Activated naive CD4-positive, alpha-beta T cell treated with anti-CD3 and anti-CD28 coated beads for 36 hours (primary cell): ENCODE results near the gene TP53BP2. TPM values are rescaled to one million over a fixed set of nuclear protein-coding genes. Genes with fewer than 3 reads are reported as not detected.
A peak's percentile ranks its signal among the peaks of the same experiment; 100 is the strongest.
"Not testable (repeated sequence)": the region's sequence is repeated elsewhere in the genome, so short reads cannot be mapped to it uniquely, and the experiment has no call there.

Experiments used
- CTCF ChIA-PET: fragments of 350-600 bp; sonication (Branson Sonifier 250); formaldehyde crosslinking; loops from one replicate; lab custom pipeline; 2021; ENCODE audit warnings: antibody characterized with exemption; lab: Charles Lee
- DNase-seq: peaks from one replicate; pipeline ENCODE4 v3.0.0-alpha.2; 2020
- H3K27ac Mint-ChIP-seq: one replicate; pipeline ENCODE4 v1.8.0; 2021; ENCODE audit warnings: mild to moderate bottlenecking, mixed read lengths
- H3K27me3 Mint-ChIP-seq: one replicate; pipeline ENCODE4 v1.8.0; 2021; ENCODE audit warnings: low read depth, mixed read lengths
- H3K36me3 Mint-ChIP-seq: one replicate; pipeline ENCODE4 v1.8.0; 2021; ENCODE audit warnings: low read depth, mixed read lengths
- H3K4me1 Mint-ChIP-seq: one replicate; pipeline ENCODE4 v1.8.0; 2021; ENCODE audit warnings: low read depth, mixed read lengths
- H3K4me3 Mint-ChIP-seq: one replicate; pipeline ENCODE4 v1.8.0; 2021; ENCODE audit warnings: mild to moderate bottlenecking, moderate library complexity, mixed read lengths
- H3K9me3 Mint-ChIP-seq: one replicate; pipeline ENCODE4 v1.8.0; 2021; ENCODE audit warnings: mixed read lengths
- intact Hi-C: fragments of 100-400 bp; cut with micrococcal nuclease; formaldehyde crosslinking; loops from one replicate; pipeline ENCODE4 v1.15.1; 2023
- total RNA-seq, 2 experiments: library from RNA; stranded (reverse); gene quantifications; one replicate each; pipeline ENCODE4 v1.2.3, GENCODE V29; 2021

The TP53BP2 gene
- total RNA-seq, 2 experiments from 2014 or later: 40.8 to 44.2 TPM

DNA sequence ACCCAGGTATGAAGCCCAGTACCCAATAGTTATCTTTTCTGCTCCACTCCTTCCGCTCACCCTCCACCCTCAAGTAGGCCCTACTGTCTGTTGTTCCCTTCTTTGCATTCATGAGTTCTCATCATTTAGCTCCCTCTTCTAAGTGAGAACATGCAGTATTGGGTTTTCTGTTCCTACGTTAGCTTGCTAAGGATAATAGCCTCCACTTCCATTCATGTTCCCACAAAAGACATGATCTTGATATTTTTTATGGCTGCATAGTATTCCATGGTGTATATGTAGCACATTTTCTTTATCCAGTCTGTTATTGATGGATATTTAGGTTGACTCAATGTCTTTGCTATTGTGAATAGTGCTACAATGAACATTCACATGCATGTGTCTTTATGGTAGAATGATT lies 2.8 kb upstream of the TP53BP2 start:
- Mint-ChIP-seq H3K4me3 (no peak overlapping the region), H3K36me3 (peaks cover 5% of the 10 kb centered on the region), H3K4me1 (peaks cover 29% of the 10 kb centered on the region), H3K27me3 (peaks cover under 1% of the 10 kb centered on the region), H3K9me3 (peaks cover 3% of the 10 kb centered on the region), H3K27ac (no peak overlapping the region)
- no peak for DNase-seq
- CTCF ChIA-PET: no interaction called here
- intact Hi-C loops: loop anchor here (5.0 to 10.0 kb wide), 2 partner anchors 649 to 1854 kb away; no protein-coding TSS in a partner anchor

DNA sequence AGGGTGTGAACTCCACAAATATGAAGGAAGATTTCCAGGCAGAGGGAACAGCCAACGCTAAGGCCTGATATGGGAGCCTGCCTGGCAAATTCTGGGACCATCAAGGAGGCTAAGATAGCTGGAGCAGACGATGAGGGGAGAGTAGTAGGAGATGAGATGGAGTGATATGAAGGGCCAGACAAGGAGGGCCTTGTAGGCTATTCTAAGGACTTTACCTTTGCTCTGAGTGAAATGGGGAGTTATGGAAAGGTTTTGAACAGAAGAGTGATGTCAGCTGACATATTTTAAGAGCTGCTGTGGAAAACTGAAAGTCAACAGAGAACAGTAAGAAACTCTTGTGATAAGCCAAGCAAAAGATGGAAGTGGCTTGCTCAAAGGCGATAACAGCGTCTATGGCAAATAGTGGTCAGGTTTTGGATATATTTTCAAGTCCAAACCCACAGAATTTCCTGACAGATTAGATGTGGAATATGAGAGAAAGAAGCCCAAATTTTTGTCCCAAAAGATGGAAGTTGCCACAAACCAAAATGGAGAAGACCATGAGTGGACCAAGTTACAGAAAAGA lies 2.1 kb upstream of the TP53BP2 start:
- CTCF ChIA-PET: interaction anchor here (2.7 to 3.8 kb wide), 2 partner anchors 24 to 36 kb away, joined by 8 to 15 read pairs; no protein-coding TSS in a partner anchor
- intact Hi-C loops: loop anchor here (2.0 to 10.0 kb wide), 3 partner anchors 509 to 1853 kb away; partner anchors contain the start of gene CNIH4
- H3K36me3 Mint-ChIP-seq: peaks cover 5% of the 10 kb centered on the region

GRCh38 chr1:223845037-223845809 lies 524 bp downstream of the TP53BP2 start:
- Mint-ChIP-seq H3K9me3 (peaks cover 3% of the 10 kb centered on the region), H3K4me1 (peaks cover 48% of the 10 kb centered on the region), H3K27ac (peak overlapping the region; percentile 95), H3K4me3 (peak overlapping the region; percentile 93), H3K27me3 (no peaks in the 10 kb centered on the region), H3K36me3 (peaks cover 5% of the 10 kb centered on the region)
- CTCF ChIA-PET: interaction anchor here (1.0 to 3.8 kb wide), 7 partner anchors 12 to 41 kb away, joined by 3 to 15 read pairs (median 7); no protein-coding TSS in a partner anchor
- DNase-seq: peak; percentile 53
- intact Hi-C loops: loop anchor here (2.0 to 10.0 kb wide), 5 partner anchors 132 to 1850 kb away; partner anchors contain the start of genes CAPN2 and WDR26

More for the DNA sequence above, 2.1 kb upstream of the TP53BP2 start:
- H3K27ac Mint-ChIP-seq: peak overlapping the region; percentile 26
- peaks cover 3% of the 10 kb centered on the region for H3K9me3 Mint-ChIP-seq
- peaks cover 34% of the 10 kb centered on the region for H3K4me1 Mint-ChIP-seq
- H3K27me3 Mint-ChIP-seq: no peaks in the 10 kb centered on the region
- no peak overlapping the region for H3K4me3 Mint-ChIP-seq
- no peak for DNase-seq

DNA sequence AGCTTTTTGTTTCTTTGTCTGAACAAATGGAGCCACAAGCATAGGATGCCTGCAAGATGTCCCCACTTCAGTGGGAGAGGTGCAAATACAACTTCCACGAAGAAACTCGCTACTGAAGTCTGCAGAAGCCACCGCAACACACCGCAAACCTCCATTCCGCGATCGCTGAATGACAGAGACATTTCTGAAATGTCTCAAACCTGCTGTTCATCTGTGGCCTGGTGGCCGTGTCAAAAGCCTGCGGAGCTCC lies 1.0 kb downstream of the TP53BP2 start:
- no peaks in the 10 kb centered on the region for H3K27me3 Mint-ChIP-seq
- peak; percentile 84 for DNase-seq
- H3K27ac Mint-ChIP-seq: peak overlapping the region; percentile 95
- H3K4me1 Mint-ChIP-seq: peaks cover 50% of the 10 kb centered on the region
- H3K9me3 Mint-ChIP-seq: peaks cover 3% of the 10 kb centered on the region
- intact Hi-C loops: loop anchor here (1.0 to 10.0 kb wide), 9 partner anchors 12 to 1850 kb away; partner anchors contain the start of genes CAPN2, DEGS1 and WDR26
- H3K36me3 Mint-ChIP-seq: peaks cover 5% of the 10 kb centered on the region
- H3K4me3 Mint-ChIP-seq: peak overlapping the region; percentile 93
- CTCF ChIA-PET: interaction anchor here (1.0 to 3.8 kb wide), 3 partner anchors 11 to 40 kb away, joined by 3 to 15 read pairs (median 10); no protein-coding TSS in a partner anchor

DNA sequence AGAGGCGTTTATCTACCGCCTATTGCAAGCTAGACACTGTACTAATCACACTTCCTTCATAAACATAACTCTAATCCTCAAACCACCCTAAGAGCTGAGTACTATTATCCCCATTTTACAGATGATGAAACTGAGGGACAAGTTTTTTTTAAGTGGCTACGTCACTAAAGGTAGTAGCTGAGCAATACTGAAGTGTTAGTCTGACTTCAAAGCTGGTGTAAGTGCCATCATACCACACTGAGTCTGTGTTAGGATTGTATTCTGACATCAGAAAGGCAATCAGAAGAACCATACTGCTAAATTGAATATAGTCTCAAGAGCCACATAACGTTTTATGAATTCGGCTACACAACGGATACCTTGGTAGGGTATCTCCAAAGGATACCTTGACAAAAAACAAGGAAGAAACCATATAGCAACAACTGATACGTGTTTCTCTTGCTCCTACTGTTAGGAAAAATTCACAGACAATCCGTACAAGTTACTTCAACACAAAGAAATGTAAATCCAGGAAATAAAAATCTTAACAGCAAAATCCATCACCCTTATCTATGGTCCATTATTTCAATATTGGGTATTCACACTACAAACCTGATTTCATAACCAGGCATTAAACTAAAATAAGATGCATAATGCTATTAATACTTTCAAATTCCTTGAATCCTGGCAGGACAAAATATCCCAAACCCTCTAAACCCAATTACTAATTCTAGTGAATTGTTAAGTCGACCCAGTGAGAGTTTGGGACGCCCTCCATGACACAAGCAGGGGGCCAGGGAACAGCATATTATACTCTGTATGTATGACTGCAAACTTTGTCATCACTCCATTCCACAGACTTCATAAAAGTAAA lies 1.6 kb downstream of the TP53BP2 start:
- peaks cover 3% of the 10 kb centered on the region for H3K9me3 Mint-ChIP-seq

DNA sequence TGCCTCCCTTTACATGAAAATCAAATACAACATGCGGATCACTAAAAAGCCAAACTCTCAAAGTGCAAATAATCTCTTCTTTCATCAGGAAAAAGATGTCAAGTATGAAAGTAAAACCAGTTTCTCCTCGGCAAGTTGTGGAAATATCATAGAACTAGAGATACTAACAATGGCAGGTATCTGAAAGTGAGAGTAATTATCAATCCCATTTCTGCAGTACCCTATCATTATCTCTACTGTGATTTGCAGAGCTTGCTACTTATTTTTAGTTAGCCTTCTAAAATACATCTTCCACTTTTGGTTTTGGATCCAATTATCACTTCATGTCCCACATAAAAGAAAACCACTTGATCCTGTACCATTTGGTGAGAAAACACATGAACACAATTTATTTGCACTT lies 3.0 kb downstream of the TP53BP2 start:
- H3K9me3 Mint-ChIP-seq: no peaks in the 10 kb centered on the region
- H3K4me1 Mint-ChIP-seq: peaks cover 53% of the 10 kb centered on the region
- CTCF ChIA-PET: interaction anchor here (1.8 to 3.0 kb wide), 2 partner anchors 9 to 31 kb away, joined by 6 to 14 read pairs; no protein-coding TSS in a partner anchor
- H3K27ac Mint-ChIP-seq: no peak overlapping the region
- no peak for DNase-seq
- peaks cover 5% of the 10 kb centered on the region for H3K36me3 Mint-ChIP-seq
- peak overlapping the region; percentile 26 for H3K4me3 Mint-ChIP-seq
- no peaks in the 10 kb centered on the region for H3K27me3 Mint-ChIP-seq
- intact Hi-C loops: loop anchor here (5.0 to 10.0 kb wide), 2 partner anchors 650 to 1848 kb away; no protein-coding TSS in a partner anchor

More for the DNA sequence above, 1.6 kb downstream of the TP53BP2 start:
- peaks cover 5% of the 10 kb centered on the region for H3K36me3 Mint-ChIP-seq
- intact Hi-C loops: loop anchor here (1.0 to 10.0 kb wide), 8 partner anchors 12 to 1849 kb away; partner anchors contain the start of genes CAPN2, DEGS1 and WDR26
- H3K4me3 Mint-ChIP-seq: peak overlapping the region; percentile 93
- H3K27me3 Mint-ChIP-seq: no peaks in the 10 kb centered on the region
- H3K4me1 Mint-ChIP-seq: peaks cover 47% of the 10 kb centered on the region
- DNase-seq: peak; percentile 30
- H3K27ac Mint-ChIP-seq: peak overlapping the region; percentile 95
- CTCF ChIA-PET: interaction anchor here (1.0 to 3.8 kb wide), 2 partner anchors 32 to 40 kb away, joined by 3 to 15 read pairs; no protein-coding TSS in a partner anchor

DNA sequence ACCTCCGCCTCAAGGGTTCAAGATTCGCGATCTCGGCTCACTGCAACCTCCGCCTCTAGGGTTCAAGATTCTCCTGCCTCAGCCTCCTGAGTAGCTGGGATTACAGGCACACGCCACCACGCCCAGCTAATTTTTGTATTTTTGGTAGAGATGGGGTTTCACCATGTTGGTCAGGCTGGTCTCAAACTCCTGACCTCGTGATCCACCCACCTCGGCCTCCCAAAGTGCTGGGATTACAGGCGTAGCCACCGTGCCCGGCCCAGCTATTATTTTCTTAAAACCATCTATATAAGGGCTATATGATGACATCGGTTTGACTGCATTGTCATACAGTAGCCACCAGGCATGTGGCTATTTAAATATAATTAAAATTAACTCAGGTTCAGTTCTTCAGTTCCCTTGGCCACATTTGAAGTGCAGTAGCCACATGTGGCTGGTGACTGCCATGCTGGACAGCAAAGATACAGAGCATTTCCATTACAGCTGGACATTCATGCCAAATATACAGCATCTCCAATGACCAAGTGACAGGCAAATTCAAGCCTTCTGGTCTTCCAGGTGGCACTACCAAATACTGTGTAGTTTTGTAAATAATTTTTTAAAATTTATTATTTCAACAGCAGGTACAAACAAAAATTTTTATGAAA lies 3.6 kb downstream of the TP53BP2 start:
- H3K36me3 Mint-ChIP-seq, H3K9me3 Mint-ChIP-seq, H3K4me3 Mint-ChIP-seq, H3K27me3 Mint-ChIP-seq, DNase-seq, H3K27ac Mint-ChIP-seq: not testable (repeated sequence)
- intact Hi-C loops: loop anchor here (5.0 to 10.0 kb wide), 2 partner anchors 650 to 1847 kb away; no protein-coding TSS in a partner anchor
- CTCF ChIA-PET: interaction anchor here (0.5 to 3.0 kb wide), 5 partner anchors 9 to 1210 kb away, joined by 3 to 14 read pairs (median 4); no protein-coding TSS in a partner anchor
- peaks cover 55% of the 10 kb centered on the region for H3K4me1 Mint-ChIP-seq

GRCh38 chr1:223840254-223840653 lies 5.5 kb downstream of the TP53BP2 start:
- no peak for DNase-seq
- Mint-ChIP-seq H3K4me3 (no peak overlapping the region), H3K27ac (no peak overlapping the region), H3K27me3 (no peaks in the 10 kb centered on the region), H3K36me3 (peaks cover 5% of the 10 kb centered on the region), H3K4me1 (peaks cover 50% of the 10 kb centered on the region), H3K9me3 (no peaks in the 10 kb centered on the region)
- CTCF ChIA-PET: interaction anchor here (0.6 to 3.0 kb wide), 3 partner anchors 16 to 476 kb away, joined by 3 to 14 read pairs (median 3); partner anchors contain the start of gene SUSD4
- intact Hi-C loops: loop anchor here (5.0 to 10.0 kb wide), 2 partner anchors 648 to 1845 kb away; no protein-coding TSS in a partner anchor

- intact Hi-C loops: no loop called here
- no peaks in the 10 kb centered on the region for H3K36me3 Mint-ChIP-seq
- no peak overlapping the region for H3K4me3 Mint-ChIP-seq
- no peak for DNase-seq
- no peak overlapping the region for H3K27ac Mint-ChIP-seq
- peaks cover 42% of the 10 kb centered on the region for H3K4me1 Mint-ChIP-seq
- no peaks in the 10 kb centered on the region for H3K9me3 Mint-ChIP-seq
- no peaks in the 10 kb centered on the region for H3K27me3 Mint-ChIP-seq
- CTCF ChIA-PET: no interaction called here
These were observed 7.5 kb downstream of the TP53BP2 start for GRCh38 chr1:223838125-223838854.

- intact Hi-C loops: no loop called here
- CTCF ChIA-PET: no interaction called here
- no peak overlapping the region for H3K27ac Mint-ChIP-seq
- no peak overlapping the region for H3K4me3 Mint-ChIP-seq
- no peaks in the 10 kb centered on the region for H3K27me3 Mint-ChIP-seq
- DNase-seq: no peak
- H3K4me1 Mint-ChIP-seq: peaks cover 36% of the 10 kb centered on the region
- H3K36me3 Mint-ChIP-seq: no peaks in the 10 kb centered on the region
- H3K9me3 Mint-ChIP-seq: no peaks in the 10 kb centered on the region
These were observed 8.1 kb downstream of the TP53BP2 start for GRCh38 chr1:223837687-223838086.

DNA sequence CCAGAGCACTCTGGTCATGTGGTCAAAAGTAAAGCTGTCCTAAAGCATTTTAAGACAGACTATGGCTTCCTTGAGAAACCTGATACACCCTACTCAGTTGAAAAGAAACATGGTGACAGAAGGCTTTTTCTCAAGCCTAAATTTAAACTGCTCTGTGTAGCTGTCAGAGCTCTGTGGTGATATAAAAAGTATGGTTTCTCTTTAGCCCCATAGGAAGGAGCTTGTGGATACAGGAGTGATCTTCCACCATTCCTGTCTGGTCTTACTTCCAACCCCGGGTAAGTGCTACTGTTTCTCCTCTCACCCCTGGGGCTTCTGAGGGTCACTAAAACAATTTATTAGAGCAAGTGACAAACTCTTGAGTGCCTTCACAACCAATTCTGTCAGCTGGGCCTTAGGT lies 8.5 kb downstream of the TP53BP2 start:
- DNase-seq: no peak
- intact Hi-C loops: no loop called here
- Mint-ChIP-seq H3K9me3 (no peaks in the 10 kb centered on the region), H3K4me1 (peaks cover 34% of the 10 kb centered on the region), H3K27ac (no peak overlapping the region), H3K4me3 (no peak overlapping the region), H3K36me3 (no peaks in the 10 kb centered on the region), H3K27me3 (no peaks in the 10 kb centered on the region)
- CTCF ChIA-PET: no interaction called here
